HepG2 (cell line): ENCODE measurements around the gene MRPL28. TPM values are rescaled to one million over a fixed set of nuclear protein-coding genes. Genes with fewer than 3 reads are reported as not detected.

ENCODE experiments used
- IKZF1 ChIP-seq: fragments of 450-650 bp; IDR thresholded peaks from 2 replicates; pipeline ENCODE4 v1.7.1; 2016
- JDP2 ChIP-seq: sonication (generic); formaldehyde crosslinking; IDR thresholded peaks from 2 replicates; pipeline ENCODE4 v1.8.1; 2022; ENCODE audit warnings: missing genetic modification reagents, borderline replicate concordance
- KLF12 ChIP-seq: sonication (generic); formaldehyde crosslinking; IDR thresholded peaks from 2 replicates; pipeline ENCODE4 v1.4.0; 2020; ENCODE audit warnings: missing genetic modification reagents, borderline replicate concordance
- MEF2D ChIP-seq: sonication (generic); formaldehyde crosslinking; IDR thresholded peaks from 2 replicates; pipeline ENCODE4 v1.5.1; 2020; ENCODE audit warnings: mild to moderate bottlenecking, missing genetic modification reagents
- PHF5A ChIP-seq: IDR thresholded peaks from one replicate; pipeline ENCODE4 v1.6.1; 2018; ENCODE audit warnings: low read depth, missing genetic modification reagents; ENCODE audit not compliant: unreplicated experiment
- RNF2 ChIP-seq: fragments of 450-650 bp; conservative IDR thresholded peaks from 2 replicates; pipeline ENCODE4 v1.6.1; 2016; ENCODE audit warnings: low read depth
- ZBTB7A ChIP-seq: sonication (generic); formaldehyde crosslinking; IDR thresholded peaks from 2 replicates; pipeline ENCODE4 v1.8.0; 2022; ENCODE audit warnings: mild to moderate bottlenecking, missing genetic modification reagents
- ZFP41 ChIP-seq: sonication (generic); formaldehyde crosslinking; IDR thresholded peaks from 2 replicates; pipeline ENCODE4 v1.4.0; 2020; ENCODE audit warnings: mild to moderate bottlenecking, missing genetic modification reagents, borderline replicate concordance
- ZFYVE20 ChIP-seq: sonication (generic); formaldehyde crosslinking; IDR thresholded peaks from 2 replicates; pipeline ENCODE4 v1.8.0; 2023; ENCODE audit warnings: low read depth, mild to moderate bottlenecking, moderate library complexity, missing genetic modification reagents, borderline replicate concordance
- ZNF235 ChIP-seq: sonication (generic); formaldehyde crosslinking; IDR thresholded peaks from 2 replicates; pipeline ENCODE4 v1.8.1; 2023; ENCODE audit warnings: mild to moderate bottlenecking, missing genetic modification reagents, borderline replicate concordance
- ZNF296 ChIP-seq: sonication (generic); formaldehyde crosslinking; conservative IDR thresholded peaks from 2 replicates; pipeline ENCODE4 v1.5.0; 2020; ENCODE audit warnings: mild to moderate bottlenecking, missing genetic modification reagents
- ZNF432 ChIP-seq: sonication (generic); formaldehyde crosslinking; IDR thresholded peaks from 2 replicates; pipeline ENCODE4 v1.5.0; 2020; ENCODE audit warnings: missing genetic modification reagents, mild to moderate bottlenecking, borderline replicate concordance
- polyA plus RNA-seq, 8 experiments: library from polyadenylated mRNA; depleted of rRNA in 3 of 8; stranded (reverse) in 7 of 8; unstranded in 1 of 8; fragments of >200 nt; fragmentation: Illumina TruSeq in 4 of 8; extraction: Trizol in 4 of 8; gene quantifications; 2 replicates each; pipeline versions ENCODE4 v1.2.1 to v1.2.3, GENCODE V29; 2011 to 2016; ENCODE audit warnings: low read depth in 4 of 8, missing spikeins in 1 of 8, mixed read lengths in 1 of 8; ENCODE audit not compliant: insufficient read depth in 1 of 8
- total RNA-seq, 5 experiments: library from RNA; depleted of rRNA; stranded (reverse); fragments of >200 nt; fragmentation: Illumina TruSeq; extraction: Trizol; gene quantifications; 2 replicates each; pipeline ENCODE4 v1.2.3, GENCODE V29; 2016; ENCODE audit warnings: low read depth in 1 of 5
- TF ChIP-seq, protein P1 (sequence below): sonication (generic); formaldehyde crosslinking; IDR thresholded peaks from 2 replicates; pipeline ENCODE4 v1.4.0; 2020; ENCODE audit warnings: mild to moderate bottlenecking, low read depth, missing genetic modification reagents
- TF ChIP-seq, protein P2 (sequence below): IDR thresholded peaks from 2 replicates; pipeline ENCODE4 v1.4.0; 2020; ENCODE audit warnings: mild to moderate bottlenecking, missing genetic modification reagents
- TF ChIP-seq, protein P3 (sequence below): sonication (generic); formaldehyde crosslinking; IDR thresholded peaks from 2 replicates; pipeline ENCODE4 v1.5.0; 2020; ENCODE audit warnings: mild to moderate bottlenecking, missing genetic modification reagents, borderline replicate concordance

The MRPL28 gene
- total and polyA plus RNA-seq, 2 of the 13 experiments (the other 11 are each of a cell fraction or from before 2014, with no cell fraction given), result 114 to 135 TPM

DNA sequence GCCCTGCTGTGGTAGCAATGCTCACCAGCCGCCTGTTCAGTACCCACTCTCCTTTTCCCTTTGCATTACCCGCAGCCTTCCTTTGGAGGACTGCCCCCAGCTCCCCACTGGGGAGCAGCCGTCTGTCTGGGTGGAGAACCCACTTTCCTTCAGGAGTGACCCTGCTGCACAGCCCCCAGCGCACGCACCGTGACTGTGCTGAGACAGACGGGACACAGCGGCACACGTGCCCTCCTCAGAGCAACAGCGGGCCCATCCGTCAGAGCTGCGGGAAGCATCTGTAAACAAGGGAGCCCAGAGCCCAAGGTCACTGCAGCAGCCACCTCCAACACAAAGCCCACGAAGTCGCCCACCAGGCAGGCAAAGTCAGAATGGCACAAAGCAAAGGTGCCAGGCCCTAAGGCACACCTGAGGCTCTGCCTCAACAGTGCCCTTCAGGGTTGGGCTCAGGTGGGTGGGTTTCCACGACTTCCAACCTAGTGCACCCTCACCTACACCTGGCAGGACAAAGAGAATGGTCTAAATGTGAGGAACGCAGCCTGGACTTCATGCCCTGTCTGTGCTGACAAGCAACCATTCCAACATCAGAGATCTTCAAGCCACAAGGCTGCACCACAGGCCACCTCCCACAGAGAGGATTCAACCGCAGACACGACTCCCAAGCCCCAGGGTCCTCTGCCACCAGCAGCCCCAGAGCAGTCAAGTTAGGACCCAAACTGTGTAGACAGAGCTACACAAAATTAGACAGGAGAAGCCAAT is 27.7 kb downstream of the MRPL28 start (continued):
- TF ChIP-seq MEF2D (CRISPR knock-in tag) (peak; percentile 76), PHF5A (peak; percentile 81), ZFP41 (CRISPR knock-in tag) (no peak), IKZF1 (no peak), ZFYVE20 (CRISPR knock-in tag) (no peak), KLF12 (CRISPR knock-in tag) (peak; percentile 88), ZNF296 (CRISPR knock-in tag) (no peak), ZNF235 (CRISPR knock-in tag) (no peak), RNF2 (peak; percentile 79; the same call in 1 of the 2 replicates), ZNF432 (CRISPR knock-in tag) (no peak), ZBTB7A (CRISPR knock-in tag) (peak; percentile 92), JDP2 (CRISPR knock-in tag) (no peak)
- TF ChIP-seq, protein P1, sequence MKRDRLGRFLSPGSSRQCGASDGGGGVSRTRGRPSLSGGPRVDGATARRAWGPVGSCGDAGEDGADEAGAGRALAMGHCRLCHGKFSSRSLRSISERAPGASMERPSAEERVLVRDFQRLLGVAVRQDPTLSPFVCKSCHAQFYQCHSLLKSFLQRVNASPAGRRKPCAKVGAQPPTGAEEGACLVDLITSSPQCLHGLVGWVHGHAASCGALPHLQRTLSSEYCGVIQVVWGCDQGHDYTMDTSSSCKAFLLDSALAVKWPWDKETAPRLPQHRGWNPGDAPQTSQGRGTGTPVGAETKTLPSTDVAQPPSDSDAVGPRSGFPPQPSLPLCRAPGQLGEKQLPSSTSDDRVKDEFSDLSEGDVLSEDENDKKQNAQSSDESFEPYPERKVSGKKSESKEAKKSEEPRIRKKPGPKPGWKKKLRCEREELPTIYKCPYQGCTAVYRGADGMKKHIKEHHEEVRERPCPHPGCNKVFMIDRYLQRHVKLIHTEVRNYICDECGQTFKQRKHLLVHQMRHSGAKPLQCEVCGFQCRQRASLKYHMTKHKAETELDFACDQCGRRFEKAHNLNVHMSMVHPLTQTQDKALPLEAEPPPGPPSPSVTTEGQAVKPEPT (CRISPR knock-in tag), result no peak
- TF ChIP-seq, protein P2, sequence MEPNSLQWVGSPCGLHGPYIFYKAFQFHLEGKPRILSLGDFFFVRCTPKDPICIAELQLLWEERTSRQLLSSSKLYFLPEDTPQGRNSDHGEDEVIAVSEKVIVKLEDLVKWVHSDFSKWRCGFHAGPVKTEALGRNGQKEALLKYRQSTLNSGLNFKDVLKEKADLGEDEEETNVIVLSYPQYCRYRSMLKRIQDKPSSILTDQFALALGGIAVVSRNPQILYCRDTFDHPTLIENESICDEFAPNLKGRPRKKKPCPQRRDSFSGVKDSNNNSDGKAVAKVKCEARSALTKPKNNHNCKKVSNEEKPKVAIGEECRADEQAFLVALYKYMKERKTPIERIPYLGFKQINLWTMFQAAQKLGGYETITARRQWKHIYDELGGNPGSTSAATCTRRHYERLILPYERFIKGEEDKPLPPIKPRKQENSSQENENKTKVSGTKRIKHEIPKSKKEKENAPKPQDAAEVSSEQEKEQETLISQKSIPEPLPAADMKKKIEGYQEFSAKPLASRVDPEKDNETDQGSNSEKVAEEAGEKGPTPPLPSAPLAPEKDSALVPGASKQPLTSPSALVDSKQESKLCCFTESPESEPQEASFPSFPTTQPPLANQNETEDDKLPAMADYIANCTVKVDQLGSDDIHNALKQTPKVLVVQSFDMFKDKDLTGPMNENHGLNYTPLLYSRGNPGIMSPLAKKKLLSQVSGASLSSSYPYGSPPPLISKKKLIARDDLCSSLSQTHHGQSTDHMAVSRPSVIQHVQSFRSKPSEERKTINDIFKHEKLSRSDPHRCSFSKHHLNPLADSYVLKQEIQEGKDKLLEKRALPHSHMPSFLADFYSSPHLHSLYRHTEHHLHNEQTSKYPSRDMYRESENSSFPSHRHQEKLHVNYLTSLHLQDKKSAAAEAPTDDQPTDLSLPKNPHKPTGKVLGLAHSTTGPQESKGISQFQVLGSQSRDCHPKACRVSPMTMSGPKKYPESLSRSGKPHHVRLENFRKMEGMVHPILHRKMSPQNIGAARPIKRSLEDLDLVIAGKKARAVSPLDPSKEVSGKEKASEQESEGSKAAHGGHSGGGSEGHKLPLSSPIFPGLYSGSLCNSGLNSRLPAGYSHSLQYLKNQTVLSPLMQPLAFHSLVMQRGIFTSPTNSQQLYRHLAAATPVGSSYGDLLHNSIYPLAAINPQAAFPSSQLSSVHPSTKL, result peak; percentile 66
- TF ChIP-seq, protein P3, sequence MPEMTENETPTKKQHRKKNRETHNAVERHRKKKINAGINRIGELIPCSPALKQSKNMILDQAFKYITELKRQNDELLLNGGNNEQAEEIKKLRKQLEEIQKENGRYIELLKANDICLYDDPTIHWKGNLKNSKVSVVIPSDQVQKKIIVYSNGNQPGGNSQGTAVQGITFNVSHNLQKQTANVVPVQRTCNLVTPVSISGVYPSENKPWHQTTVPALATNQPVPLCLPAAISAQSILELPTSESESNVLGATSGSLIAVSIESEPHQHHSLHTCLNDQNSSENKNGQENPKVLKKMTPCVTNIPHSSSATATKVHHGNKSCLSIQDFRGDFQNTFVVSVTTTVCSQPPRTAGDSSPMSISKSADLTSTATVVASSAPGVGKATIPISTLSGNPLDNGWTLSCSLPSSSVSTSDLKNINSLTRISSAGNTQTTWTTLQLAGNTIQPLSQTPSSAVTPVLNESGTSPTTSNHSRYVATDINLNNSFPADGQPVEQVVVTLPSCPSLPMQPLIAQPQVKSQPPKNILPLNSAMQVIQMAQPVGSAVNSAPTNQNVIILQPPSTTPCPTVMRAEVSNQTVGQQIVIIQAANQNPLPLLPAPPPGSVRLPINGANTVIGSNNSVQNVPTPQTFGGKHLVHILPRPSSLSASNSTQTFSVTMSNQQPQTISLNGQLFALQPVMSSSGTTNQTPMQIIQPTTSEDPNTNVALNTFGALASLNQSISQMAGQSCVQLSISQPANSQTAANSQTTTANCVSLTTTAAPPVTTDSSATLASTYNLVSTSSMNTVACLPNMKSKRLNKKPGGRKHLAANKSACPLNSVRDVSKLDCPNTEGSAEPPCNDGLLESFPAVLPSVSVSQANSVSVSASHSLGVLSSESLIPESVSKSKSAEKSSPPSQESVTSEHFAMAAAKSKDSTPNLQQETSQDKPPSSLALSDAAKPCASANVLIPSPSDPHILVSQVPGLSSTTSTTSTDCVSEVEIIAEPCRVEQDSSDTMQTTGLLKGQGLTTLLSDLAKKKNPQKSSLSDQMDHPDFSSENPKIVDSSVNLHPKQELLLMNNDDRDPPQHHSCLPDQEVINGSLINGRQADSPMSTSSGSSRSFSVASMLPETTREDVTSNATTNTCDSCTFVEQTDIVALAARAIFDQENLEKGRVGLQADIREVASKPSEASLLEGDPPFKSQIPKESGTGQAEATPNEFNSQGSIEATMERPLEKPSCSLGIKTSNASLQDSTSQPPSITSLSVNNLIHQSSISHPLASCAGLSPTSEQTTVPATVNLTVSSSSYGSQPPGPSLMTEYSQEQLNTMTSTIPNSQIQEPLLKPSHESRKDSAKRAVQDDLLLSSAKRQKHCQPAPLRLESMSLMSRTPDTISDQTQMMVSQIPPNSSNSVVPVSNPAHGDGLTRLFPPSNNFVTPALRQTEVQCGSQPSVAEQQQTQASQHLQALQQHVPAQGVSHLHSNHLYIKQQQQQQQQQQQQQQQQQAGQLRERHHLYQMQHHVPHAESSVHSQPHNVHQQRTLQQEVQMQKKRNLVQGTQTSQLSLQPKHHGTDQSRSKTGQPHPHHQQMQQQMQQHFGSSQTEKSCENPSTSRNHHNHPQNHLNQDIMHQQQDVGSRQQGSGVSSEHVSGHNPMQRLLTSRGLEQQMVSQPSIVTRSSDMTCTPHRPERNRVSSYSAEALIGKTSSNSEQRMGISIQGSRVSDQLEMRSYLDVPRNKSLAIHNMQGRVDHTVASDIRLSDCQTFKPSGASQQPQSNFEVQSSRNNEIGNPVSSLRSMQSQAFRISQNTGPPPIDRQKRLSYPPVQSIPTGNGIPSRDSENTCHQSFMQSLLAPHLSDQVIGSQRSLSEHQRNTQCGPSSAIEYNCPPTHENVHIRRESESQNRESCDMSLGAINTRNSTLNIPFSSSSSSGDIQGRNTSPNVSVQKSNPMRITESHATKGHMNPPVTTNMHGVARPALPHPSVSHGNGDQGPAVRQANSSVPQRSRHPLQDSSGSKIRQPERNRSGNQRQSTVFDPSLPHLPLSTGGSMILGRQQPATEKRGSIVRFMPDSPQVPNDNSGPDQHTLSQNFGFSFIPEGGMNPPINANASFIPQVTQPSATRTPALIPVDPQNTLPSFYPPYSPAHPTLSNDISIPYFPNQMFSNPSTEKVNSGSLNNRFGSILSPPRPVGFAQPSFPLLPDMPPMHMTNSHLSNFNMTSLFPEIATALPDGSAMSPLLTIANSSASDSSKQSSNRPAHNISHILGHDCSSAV (CRISPR knock-in tag), result no peak
